Measurements from ENCODE around the gene IL1R1.
"Not testable (repeated sequence)": the region's sequence is repeated elsewhere in the genome, so short reads cannot be mapped to it uniquely, and the experiment has no call there.

Gene IL1R1

DNA sequence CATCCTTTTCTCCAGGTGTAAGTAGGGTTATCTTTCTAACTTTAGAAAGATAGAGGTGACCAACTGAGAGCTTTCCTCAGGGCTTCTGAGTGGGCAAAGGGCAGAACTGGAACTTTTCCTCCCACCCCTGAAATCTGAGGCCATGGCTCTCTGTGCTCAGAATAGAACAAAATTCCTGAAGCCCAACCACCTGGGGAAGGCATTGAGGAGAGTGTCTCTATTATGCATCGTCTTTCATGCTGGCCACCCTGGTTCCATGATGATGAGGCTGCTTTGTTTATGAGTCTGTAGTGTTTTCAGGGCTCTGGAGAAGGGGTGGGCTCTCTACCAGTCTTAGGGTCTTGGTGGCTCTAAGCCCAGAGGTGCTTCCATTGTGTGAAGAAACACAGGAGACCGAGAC, 30.7 kb upstream of the IL1R1 start:
- no peak for FAIRE-seq

DNA sequence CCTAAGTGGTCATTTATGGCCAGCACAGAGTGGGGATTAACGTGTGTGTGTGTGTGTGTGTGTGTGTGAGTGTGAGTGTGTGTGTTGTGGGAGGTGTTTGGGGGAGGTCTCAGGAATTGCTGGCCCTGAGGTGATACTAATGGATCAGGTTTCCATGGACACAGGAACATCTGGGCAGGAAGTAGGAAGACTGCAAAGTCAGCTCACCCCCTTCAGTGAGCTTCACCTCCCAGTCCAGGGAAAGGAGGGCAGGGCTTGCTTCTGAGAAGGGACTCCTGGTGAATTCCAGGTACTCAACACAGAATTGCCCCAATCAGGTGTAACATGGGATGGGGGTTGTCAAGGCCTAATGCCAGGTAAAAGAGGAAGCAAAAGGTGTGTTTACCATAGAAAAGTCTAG, 30.3 kb upstream of the IL1R1 start:
- FAIRE-seq: no peak

DNA sequence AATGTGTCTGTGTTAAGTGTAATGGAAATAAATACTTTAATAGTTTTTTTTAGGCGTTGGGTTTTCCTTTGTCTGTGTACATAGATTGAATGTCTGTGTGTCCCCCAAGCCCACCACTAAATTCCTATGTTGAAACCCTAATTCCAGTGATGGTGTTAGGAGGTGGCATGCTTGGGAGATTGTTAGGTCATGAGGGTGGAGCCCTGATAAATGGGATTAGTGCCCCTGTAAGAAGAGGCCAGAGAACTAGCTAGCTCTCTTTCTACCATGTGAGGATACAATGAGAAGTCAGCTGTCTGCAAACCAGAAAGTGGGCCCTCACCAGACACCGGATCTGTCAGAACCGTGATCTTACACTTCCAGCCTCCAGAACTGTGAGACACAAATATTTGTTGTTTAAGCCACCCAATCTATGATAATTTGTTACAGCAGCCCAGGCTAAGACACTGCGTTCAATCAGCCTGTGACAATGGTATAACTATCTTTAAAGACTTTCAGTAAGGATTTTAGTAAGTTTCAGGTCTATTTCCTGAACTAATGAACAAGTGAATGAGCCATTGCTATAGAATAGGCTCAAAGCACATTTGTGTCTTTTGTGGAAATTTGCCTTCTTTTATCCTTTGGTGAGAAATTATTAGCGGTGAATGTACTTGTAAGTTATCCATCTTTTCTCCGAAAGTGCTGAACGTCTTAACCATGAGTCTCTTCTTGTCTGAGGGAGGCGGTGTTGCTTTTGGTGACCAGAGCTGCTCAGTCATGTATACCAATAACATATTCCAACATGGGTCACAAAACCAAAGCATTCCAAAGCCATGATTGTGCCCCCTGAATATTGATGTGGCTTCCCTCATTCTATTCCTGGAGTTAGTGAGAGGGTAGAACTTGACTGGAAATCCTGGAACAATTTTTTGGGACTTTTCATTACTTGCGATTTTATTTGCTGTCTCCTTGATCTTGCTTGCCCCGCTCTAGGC, 29.6 kb upstream of the IL1R1 start:
- no peak for FAIRE-seq

DNA sequence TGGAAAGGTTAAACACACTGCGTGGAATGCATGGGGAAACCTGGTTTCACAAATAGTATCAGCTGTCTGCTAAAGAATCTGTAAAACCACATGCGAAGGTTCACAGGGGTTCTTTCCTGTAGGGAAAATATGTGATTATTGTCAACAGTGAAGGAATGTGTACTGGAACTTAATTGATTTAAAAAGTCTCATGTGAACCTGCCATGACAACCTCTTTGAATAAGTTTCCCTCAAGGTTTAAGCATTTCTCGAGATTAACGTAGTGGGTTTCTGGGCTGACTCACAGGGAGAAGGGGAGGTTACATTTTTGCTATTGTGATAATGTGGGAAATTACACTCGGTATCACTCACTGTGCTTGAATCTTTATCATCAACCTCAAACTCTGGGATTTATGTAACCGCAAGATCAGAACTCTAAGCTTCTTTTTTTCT, 28.2 kb upstream of the IL1R1 start:
- no peak for FAIRE-seq

DNA sequence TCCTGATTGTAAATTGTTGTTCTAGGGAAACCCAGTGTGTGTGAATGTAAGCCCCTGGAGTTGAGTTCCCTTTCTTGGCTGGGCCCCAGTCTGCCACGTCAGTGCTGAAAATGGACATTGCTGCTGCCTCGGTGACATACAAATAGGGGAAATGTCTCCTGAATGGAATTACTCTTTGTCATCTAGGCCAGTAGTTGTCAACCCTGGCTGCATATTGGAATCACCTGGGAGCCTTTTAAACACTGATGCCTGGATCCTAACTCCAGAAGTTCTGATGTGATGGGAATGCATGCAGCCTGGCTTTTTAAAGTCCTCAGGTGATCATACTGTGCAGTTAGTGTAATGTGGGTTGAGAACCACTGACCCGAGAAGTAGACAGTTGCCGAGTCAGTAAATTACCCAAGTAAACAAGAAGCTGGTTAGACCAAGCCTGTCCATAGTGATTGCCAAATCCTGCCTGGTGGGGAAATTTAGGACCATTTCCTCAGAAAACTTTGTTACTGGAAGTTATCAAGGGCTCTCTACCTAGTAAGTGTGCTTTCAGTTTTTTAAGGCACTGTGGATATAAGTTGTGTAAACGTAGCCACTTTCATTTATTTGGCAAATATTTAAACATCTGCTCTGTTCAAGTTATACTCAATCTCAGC, 27.6 kb upstream of the IL1R1 start:
- no peak for FAIRE-seq

DNA sequence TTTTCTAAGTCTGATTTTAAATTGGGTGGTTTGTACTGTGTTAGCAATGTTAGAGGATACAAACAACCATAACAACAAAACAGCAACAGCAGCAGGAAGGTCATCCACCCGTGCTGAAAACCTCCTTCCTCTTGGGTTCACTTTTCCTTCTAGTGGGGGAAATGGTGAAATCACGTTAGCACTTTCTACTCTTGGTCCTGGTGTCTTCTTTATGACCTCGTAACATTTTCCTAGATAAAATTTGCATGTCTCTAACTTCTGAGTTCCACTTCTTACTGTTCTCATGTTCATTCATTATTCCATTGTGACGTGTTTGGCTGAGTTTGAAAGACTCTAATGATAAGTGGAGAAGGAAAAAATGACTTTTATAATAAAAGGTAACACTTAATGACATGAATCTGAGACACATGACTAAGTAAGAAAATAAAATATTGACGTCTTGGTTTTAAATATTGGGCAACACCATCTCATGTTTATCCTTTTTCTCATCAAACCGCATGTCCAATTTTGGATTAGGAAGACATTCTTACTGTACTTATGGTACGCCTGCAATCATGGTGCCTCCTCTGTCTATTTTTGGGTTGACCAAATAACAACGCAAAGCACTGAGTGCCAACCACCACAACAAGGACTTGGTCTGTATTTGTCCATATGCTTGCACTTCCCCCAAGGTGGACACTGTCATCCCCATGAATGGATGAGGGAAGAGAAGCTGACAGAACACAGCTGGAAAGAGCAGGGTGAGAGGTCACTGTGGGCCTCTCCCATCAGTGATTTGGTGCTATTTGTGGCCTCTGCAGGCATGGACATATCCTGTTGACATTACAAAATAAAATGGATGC, 25.7 kb upstream of the IL1R1 start:
- no peak for FAIRE-seq

DNA sequence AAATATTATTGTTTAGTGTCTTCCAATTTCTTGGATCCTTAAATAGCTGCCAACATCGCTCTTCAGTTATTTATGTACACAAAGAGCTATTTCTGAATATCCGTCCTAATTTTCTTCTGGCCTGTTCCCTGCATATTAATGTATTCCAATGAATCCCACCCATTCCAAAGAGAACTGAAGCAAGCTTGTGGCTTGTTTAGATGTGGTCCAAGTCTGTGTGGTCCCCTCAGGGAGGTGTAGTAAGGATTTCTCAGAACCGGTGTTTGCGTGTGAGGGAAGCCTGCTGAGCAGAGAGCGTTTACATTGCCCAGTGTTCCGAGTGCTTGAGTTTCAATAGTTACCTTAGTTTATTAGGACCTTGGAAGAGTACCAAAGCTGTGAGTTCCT, 25.1 kb upstream of the IL1R1 start:
- no peak for FAIRE-seq

DNA sequence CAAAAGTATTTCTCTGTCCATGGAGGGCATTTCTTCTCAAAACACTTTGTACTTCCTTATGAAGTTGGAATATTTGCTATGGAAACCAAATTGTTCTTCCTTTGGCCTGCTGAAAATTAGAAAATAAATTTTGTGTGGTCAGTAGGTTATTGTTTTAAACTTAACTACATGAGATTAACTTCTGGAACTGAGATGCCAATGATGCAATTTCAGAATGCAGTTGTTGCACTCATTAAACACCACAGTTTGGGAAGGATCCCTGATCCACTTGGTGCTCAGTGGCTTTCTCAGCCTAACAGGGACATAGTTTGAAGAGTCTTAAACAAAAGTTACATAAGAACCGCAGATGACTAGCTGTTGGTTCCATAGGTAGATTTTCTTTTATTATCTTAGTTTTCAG, 23.3 kb upstream of the IL1R1 start:
- FAIRE-seq: no peak

DNA sequence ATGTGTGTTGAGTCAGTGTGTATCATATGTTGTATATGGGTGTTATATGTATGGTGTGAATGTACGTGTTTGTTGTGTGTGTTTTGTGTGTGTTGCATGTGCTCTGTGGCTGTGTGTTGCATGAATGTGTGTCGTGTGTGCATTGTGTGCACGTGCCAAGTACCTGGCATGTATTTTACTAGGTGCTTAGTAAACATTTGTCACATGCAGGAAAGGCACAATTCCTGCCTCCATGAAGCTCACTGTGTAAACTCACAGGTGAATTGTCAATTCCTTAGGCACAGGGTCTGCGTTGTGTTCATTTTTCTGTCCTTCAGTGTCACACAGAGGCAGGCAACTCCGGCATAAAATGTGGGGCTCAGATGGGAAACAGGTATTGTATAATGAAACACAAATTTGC, 22.3 kb upstream of the IL1R1 start:
- no peak for FAIRE-seq

DNA sequence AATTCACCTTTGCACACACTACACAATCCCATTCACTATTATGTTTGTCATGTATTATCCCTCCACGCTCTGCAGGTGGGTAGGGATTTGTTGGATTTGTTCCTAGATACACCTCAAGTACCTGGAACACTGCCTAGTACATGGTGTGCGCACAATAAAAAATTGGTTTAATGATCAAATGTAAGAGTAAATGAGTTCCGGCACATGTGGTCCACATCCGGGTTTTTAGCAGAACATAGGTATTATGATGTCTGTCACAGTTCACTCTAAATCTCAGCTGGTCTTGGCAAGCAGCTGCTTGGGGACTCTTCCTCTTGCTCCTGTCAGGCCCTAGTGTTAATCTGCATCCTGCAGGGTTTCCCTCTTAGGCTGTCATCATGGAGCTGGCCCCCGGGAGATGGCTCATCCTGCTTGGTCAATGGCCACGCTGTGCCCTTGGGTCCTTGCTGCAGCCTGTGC, 21.8 kb upstream of the IL1R1 start:
- FAIRE-seq: no peak

DNA sequence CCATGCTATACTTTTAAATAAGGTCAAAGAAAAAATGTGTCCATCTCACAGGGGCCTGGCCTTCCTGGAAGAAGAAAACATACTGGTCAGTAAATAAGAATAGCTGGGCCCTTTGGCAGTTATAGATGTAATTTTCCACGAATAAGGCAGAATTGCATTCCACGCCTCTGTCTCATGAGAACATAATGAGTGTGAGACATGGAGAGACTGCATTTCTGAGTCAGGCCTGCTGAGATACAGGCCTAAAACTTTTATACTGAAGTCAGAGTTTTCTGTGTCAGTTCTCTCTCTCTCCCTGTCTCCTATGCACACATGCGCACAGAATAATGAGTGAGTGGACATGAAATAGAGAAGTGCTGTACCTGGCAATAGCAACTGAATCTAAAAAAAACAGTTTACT, 20.4 kb upstream of the IL1R1 start:
- no peak for FAIRE-seq

DNA sequence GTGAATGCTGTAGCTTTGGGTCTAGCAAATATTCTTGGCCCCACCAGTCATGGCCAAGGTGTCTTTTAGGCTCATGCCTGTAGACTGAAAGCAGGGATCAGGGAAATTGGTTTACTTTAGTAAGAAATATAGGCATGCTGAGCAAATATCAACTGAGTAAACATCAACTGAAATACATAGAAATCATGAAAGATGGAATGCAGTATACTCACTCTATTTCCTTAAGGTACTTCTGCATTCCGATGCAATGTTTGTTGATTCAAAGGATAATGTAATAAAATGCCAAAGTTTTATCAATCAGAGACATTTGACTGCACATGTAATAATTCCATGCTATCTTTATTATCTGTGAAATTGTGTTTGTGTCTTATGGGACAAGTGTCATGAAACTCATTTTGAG, 19.6 kb upstream of the IL1R1 start:
- FAIRE-seq: no peak

DNA sequence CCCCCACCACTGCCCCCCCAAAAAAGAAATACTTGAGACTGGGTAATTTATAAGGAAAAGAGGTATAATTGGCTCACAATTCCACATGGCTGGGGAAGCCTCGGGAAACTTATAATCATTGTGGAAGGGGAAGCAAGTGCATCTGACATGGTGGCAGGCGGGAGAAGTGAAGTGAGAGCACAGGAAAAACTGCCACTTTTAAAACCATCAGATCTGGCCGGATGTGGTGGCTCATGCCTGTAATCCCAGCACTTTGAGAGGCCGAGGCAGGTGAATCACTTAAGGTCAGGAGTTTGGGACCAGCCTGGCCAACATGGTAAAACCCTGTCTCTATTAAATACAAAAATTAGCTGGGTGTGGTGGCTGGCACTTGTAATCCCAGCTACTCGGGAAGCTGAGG, 18.1 kb upstream of the IL1R1 start:
- FAIRE-seq: not testable (repeated sequence)

DNA sequence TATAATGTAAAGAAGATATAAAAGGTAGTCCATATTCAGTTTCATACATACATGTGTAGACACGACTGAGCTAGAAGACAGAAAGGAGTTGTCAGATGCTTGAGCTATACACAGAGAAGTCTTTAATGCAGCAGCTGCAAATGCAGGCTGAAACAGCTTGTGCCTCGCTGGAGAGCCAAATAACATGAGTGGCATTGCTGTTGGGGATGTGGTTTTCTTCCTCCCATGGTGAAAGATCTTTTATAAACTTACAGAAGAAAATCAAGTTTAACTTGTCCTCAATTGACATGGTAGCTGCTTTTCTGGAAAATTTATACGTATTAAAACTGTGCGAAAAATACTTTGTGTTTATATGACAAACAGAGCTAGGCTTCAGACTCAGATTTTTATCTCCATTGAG, 16.4 kb upstream of the IL1R1 start:
- FAIRE-seq: no peak

DNA sequence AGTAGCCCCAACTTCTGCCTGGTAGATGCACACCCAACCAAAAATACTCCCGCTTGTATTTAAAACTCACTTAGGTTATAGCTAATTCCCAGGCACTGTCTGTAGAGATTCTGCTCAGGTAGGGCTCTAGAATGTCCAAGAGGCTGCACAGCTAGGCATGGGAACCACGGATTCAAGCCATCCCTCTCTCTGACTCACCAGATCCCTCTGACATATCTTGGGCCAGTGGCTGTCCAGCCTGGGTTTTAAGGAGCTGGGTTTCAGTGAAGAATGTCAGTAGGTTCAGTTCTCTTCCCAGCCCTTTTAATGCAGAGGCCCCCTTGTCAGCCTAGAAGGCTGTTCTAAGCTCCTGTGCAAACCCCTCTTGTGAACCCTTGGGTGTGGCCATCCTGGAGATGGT, 15.9 kb upstream of the IL1R1 start:
- no peak for FAIRE-seq

DNA sequence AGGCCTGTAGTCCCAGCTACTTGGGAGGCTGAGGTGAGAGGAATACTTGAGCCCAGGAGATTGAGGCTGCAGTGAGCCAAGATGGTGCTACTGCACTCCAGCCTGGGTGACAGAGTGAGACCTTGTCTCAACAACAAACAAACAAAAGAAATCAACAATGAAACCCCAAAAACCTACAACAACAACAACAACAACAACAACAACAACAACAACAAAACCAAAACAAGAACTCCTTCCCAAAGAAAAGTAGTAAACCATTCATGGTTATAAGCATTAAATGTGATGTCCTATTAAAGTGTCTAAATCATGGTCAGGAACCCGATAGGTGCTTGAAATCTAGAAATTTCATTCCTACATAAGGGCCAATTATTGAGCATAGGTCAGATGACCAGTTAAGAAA, 13.5 kb upstream of the IL1R1 start:
- FAIRE-seq: no peak

DNA sequence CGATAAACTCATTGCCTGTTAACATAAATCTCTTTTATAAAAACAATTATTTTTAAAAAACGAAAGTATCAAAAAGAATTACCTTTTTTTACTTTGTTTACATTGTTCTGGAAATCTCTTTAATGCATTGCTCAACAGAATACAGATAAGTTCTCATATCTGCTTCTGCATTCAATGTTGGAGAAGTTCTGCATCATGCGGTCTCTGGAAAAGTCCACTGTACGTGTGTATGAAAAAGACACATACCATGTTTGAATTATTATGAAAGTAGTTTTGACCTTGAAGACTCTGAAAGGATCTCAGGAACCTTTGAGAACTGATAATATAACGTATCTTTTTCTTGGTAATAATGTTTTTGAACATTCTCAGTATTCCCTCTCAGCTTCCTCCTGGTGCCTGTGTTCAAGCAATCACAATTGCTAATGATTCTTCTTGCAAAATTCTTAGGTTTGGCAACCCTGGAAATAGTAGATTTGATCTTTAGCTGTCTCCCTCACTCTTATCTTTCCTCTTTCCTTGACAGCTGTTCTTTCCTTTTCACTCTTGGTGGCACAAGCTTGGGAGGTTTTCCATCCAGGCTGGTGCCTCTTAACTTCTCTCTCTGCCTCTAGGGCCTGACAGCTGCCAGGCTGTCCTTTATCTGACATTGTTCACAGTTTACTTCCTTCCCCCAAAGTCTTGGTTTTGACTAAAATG, 12.4 kb upstream of the IL1R1 start:
- FAIRE-seq: peak; percentile 57

DNA sequence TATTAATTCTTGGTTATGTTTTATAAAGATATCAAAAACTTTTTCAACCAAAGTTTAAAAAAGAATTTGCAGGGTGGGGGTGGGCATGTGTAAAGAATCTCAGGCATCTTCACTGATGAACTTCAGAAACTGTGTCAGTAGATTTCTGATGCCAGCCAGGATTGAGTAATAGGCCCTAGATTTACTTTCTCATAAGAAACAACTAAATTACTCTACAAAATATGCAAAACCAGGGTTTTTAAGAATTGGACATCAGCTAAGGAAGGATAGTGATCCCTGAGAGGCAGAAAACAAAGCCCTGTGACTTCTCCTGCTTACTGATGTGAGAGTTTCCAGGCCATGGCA, 11.9 kb upstream of the IL1R1 start:
- FAIRE-seq: no peak

DNA sequence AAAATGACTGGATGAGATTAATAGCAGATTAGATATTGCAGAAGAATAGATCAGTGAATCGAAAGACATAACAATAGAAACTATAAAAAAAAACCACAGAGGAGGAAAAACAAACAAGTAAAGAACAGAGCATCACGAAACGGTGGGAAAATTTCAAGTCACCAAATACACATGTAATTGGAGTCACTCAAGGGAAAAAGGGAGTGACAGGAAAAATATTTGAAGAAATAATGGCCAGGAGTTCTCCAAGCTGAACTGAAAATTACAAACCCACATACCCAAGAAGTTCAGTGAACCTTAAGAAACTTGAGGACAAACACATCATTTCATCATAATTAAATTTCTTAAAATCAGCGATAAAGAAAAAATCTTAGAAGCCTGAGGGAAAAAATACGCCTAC, 11.0 kb upstream of the IL1R1 start:
- no peak for FAIRE-seq

DNA sequence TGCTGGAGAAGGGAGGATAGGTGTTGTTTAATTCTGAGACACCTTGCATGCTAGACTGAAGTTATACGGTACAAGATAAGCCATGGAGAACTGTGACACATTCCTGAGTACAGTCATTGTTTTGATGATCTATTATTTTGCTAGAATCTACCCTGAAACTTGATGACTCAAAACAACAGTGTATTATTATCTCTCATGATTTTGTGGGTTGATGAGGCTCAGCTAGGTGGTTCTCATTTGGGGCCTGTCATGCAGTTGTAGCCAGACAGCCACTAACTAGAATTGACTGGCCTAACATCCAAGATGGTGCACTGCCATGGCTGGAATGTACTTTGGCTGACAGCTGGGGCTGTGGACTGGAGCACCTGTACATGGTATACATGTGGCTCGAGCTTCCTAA, 5.4 kb upstream of the IL1R1 start:
- FAIRE-seq: no peak

DNA sequence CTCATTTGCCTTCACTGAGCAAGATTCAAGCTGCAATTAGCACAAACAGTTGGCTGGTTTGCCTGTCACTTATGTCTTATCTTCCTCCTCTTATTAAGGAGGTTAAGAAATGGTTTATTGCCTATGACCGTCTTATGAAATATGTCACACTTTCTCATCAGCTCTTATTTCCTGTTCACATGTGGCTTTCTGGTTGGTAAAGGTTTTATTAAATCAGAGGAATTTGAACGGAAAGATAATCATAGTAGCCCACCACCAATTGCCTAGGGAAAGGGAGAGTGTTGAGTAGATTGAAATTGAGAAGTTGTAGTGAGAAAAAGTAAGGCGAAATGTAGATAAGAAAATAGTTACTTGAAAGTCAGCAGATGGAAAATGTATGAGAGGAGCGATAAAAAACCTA, 4.2 kb upstream of the IL1R1 start:
- FAIRE-seq: no peak

DNA sequence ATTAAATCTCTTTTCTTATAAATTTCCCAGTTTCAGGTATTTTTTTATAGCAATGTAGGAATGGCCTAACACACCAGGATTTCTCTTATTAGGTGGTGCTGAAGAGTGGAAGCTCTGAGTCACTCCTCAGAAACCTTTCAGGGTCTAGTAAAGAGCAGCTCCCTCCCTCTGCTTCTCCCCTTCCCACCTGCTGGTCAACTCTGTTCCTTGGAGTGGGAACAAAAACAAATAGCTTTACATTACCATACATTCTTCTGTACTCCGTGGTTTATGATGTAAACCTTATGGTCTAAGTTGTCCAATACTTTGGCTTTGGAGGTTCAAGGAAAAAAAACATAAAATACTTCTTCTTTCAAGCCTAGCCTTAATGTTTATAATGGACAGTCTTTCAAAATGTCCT, 2.7 kb upstream of the IL1R1 start:
- no peak for FAIRE-seq

DNA sequence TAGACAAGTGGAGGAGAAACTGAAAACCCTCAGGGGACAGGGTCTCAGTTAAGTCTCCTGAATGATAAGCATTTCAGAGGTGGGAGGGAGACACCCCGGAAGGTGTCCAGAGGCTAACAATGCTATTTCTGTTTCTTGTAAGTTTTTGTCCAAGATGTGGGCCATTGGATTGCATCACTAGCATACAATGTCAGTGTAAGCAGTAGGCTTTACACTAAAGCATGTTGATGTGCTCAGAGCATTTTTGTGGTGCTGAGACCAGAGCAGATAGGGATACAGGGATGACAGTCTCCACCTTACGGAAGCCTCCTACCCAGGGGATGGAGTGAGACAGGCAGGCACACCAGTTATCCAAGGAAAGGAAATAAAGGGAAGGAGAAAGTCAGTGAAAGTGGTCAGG, 2.2 kb upstream of the IL1R1 start:
- no peak for FAIRE-seq
